ENCODE data around the gene AMN.

Gene AMN

DNA sequence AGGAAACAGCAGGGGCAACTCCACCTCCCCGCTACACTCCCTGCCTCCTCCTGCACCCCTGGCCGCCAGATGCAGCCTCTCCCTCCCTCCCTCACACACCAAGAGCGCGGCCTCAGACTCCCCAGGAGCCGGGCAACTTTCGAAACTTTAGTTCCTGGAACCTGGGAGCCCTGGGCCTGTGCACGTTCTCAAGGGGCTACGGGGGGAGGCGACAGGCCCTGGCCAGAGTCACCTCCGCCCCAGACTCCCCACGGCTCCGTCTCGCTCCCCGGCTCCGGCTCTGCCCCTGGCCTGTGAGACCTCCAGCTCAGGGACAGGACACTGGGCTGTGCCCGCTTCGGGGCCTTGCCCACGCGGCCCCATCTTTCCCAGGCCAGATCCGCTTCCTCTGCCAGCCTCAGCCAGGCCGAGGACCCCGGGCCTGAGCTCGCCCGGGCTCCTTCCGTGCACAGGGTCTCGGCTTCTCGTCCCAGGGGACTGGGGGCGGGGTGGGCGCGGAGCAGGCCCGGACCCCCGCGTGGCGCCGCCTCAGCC, 5.5 kb downstream of the AMN start:
- DNase-seq (ENCODE audit: low read depth, low spot score) = no peak

- peak; percentile 72 for DNase-seq (ENCODE audit: low read depth, low spot score)
Observed at GRCh38 chr14:102928412-102929240, 6.2 kb downstream of the AMN start.

DNA sequence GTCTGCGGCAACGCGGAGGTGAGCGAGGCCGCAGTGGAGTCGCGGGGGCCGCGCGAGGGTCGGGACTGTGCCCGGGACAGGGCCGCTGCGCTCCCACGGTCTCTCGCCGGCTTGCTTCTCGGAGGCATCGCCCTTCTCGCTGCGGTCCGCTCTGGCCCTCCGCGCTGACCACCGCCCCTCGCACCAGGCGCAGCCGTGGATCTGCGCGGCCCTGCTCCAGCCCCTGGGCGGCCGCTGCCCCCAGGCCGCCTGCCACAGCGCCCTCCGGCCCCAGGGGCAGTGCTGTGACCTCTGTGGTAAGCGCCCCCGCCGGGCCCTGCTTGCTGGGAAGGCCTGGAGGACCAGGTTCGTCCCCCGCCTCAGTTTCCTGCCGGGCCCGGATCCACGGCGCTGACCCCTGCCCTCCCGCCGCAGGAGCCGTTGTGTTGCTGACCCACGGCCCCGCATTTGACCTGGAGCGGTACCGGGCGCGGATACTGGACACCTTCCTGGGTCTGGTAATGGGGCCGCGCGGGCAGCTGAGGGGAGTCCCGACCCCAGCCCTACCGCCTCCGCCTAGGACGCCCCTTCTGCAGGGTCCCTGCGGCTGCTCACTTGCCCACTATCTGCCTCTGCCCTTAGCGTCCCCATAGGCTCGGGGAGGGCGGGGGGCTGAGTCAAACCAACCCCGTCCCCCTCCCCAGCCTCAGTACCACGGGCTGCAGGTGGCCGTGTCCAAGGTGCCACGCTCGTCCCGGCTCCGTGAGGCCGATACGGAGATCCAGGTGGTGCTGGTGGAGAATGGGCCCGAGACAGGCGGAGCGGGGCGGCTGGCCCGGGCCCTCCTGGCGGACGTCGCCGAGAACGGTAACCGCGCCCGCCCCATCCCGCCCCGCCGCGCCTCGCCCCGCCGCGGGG, 7.0 kb downstream of the AMN start:
- DNase-seq (ENCODE audit: low read depth, low spot score) = no peak

DNA sequence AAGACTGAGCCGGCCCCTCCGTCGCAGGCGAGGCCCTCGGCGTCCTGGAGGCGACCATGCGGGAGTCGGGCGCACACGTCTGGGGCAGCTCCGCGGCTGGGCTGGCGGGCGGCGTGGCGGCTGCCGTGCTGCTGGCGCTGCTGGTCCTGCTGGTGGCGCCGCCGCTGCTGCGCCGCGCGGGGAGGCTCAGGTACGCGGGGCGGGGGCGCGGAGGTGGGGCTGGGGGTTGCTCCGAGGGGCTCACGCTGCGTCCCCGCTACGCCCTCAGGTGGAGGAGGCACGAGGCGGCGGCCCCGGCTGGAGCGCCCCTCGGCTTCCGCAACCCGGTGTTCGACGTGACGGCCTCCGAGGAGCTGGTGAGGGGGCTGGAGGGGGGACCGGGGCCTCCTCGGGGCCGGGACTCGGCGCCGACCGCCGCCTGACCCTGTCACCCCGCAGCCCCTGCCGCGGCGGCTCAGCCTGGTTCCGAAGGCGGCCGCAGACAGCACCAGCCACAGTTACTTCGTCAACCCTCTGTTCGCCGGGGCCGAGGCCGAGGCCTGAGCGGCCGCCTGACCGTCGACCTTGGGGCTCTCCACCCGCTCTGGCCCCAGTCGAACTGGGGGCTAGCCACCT, 7.8 kb downstream of the AMN start:
- peak; percentile 42 for DNase-seq (ENCODE audit: low read depth, low spot score)

- peak; percentile 73 for DNase-seq (ENCODE audit: low read depth, low spot score)
Observed at GRCh38 chr14:102930753-102931579, 8.5 kb downstream of the AMN start.

DNA sequence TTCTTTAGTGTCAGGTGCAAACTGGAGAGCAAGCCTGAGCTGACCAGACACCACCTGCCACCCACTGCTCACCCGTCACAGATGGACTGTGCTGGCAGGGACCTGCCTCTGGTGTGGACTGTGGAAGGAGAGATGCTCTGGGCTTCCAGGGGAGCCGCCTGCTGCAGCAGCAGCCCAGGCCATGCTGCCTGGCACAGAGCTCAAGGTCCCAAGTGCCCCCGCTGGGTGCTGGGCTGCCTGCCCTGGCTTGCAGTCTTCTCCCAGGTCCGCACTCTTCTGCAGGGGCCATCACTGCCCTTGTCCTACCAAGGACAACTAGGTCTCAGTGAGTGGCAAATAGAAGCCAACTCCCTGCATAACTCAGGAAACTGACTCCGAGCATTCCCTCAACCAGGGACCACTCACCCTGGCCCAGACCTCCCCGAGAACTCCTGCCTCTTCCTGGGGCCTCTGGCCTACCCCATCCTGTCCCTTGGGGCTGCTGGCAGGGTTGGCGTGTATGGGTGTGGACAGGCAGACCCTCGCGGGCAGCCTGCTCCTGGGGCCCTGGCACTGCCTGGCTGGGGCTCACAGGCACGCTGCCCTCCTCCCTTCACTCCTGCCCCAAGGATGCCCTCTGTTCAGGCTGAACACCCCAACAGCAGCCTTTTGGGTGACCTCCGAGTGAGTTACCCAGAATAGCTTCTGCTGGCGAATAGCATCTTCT, 9.3 kb downstream of the AMN start:
- no peak for DNase-seq (ENCODE audit: low read depth, low spot score)

DNA sequence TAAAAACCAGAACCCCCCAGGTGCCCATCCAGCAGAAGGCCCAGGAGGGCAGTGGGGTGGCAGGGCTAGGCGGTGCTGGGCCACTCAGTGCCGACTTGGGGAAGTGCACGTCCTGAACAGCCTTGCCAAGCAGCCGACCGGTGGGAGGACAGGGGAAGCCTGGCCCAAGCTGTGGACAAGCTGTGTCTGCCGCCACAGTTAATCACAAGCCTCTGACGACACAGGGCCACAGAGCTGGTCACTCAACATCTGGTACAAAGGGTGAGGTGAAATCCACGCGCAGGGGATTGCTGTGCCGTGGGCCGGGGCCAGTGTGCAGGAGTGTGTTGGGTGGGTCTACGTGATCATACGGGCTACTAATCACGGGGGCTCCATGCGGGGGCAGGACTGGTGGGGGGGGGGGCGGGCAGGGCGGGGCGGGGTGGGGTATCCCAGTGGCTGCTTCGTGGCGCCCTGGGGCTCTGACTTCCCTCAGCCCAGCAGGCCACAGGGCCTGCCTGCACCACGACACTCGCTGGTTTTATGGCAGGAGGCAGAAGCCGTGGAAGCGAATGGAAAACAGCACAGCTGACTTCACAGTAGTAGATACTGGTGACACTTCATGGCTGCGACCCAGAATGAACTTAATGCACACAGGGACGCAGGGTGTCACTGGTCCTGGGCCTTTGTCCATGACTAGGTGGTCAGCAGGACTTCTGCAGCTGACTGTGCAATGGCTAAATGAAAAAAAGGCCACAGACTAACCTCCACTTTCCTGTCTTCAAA, 10.2 kb downstream of the AMN start:
- no peak for DNase-seq (ENCODE audit: low read depth, low spot score)

DNA sequence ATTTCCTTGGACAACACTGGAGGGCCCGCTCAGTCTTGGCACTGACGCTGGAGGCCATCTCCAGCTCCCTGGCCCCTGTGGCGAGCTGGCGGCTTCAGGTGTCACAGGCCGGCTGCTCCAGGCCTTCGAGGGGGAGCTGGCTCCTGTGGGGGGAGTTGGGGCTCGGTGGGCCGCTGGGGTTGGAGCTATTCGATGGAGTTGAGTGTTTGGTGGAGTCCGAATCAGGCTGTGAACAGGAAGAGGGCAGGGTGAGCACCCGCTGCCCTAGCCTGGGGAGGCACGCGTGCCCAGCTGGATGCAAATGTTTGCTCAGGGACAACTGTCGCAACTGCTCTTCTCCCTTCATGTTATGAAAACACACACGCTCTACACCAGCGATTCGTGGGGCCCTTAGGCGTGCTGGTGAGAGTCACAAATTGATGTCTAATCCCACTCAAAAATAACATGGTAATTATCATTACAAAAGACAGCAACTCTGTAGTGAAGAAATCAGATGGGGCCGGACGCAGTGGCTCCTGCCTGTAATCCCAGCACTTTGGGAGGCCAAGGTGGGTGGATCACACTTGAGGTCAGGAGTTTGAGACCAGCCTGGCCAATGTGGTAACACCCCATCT, 11.3 kb downstream of the AMN start:
- DNase-seq (ENCODE audit: low read depth, low spot score) = no peak

- DNase-seq (ENCODE audit: low read depth, low spot score) = no peak
Observed at GRCh38 chr14:102935756-102936155, 13.3 kb downstream of the AMN start.

DNA sequence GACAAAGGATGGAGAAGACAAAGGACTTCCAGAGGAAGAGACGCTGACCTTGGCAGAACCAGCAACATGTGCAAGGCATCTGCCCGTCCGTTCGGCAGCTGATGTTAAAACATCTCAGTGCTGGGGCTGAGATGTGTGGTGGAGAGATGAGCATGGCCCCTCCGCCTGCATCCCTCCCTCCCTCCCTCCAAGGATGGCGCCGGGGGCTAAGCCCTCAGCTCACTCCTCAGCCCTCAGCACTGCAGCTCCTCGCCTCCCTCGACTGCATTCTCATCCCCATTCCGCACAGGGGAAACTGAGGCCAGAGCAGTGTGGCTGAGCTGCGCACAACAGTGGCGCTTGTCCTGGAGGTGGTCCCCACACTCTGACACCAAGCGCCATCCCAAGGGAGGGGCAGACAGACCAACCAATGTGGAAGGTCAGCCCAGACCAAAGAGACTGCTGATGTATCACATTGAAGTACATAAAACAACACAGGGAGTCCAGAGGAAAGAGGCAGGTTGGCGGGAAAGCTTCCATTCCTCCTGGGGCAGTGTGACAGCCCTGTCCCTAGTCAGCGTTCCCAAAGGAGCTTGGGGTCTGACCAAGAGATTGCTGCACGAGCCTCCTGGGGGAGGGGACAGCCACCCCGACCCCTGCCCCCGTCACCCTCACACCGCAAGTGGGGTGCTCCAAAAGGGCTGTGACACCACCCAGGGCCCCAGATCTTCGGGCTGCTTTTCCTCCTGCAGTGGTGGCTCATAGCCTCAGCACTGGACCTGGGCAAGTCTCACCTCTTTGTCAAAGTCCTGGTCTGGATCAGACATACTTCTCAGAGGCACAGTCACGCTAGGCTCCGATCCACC, 15.1 kb downstream of the AMN start:
- no peak for DNase-seq (ENCODE audit: low read depth, low spot score)

DNA sequence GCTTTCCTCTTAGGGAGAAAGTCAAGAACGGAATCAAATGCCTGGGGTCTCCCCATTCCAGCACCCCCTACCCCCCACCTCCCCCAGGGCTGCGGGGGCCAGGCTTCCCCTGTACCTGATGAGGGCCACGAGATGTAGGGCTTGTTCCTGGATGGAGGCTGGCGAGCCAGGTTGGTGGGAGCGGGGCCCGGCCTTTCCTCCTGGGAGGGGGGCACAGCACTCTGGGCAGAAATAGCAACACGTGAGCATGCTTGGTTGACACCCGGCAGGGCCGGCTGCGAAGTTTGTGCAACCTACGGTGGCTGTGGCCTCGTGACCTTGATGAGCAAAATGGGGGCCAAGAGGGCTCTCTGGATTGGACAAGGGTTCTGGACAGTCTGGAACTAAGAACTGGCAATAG, 15.7 kb downstream of the AMN start:
- no peak for DNase-seq (ENCODE audit: low read depth, low spot score)

- no peak for DNase-seq (ENCODE audit: low read depth, low spot score)
Observed at GRCh38 chr14:102939329-102939728, 16.9 kb downstream of the AMN start.

DNA sequence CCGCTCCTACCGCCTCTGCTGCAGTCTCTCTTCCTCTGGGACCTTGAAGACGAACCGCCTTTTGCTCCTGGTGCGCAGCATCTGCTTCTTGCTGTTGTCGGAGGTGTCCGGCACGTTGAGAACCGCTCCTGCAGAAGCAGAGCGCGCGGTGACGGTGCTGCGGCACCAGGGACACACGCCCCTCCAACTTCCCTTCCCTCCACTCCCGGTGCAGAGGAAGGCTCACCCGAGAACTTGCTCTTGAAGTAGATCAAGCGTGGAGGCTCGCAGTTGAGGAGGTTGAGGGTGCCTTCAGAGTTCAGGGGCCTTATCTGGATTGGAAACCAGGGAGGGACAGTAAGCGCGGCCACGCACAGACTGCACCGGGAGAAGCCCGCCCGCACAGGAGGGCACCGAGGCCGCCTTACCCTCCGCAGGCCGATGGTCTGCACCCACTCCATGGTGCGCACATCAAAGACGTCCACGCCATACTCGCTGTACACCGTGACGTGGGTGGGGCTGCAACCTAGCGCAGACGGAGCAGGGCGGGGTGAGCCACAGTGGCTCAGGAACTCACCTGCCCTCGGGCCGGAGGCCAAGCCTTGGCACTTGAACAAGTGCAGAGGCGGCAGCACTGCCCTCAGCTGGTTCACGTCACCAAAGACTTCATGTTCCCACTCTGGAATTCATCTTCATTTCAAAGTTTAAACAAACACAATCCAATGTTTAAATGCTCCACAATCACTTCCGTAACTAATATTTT, 17.5 kb downstream of the AMN start:
- no peak for DNase-seq (ENCODE audit: low read depth, low spot score)

DNA sequence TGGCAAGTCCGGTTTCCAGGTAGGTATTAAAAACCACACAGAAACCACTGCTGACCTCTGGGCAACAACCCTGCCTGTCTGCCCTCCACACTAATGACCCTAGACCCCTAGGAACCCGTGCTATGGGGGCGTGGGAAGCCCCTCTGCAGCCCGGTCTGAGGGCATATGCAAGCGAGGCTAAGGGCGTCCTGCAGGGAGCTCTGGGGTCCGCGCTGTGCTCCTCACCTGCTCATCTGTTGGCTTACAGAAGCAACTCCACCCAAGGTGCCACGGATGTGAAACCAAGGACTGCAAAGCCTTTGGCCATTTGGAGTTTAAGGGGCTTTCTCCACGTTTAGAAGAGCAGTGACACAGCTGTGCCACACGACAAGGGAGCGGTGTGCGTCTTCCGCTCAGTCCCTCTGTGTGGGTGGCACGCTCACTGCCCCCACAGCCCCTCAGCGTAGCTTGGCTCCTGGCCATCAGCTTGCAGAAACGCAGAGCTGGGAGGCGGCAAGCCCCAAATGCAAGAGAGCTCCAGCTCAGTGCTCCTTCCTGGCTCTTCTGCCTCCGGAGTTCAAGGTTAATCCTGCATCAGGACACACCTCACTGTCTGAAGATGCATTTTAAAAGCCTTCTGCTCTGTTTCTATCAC, 18.4 kb downstream of the AMN start:
- no peak for DNase-seq (ENCODE audit: low read depth, low spot score)

GRCh38 chr14:102941419-102942011, 19.1 kb downstream of the AMN start:
- no peak for DNase-seq (ENCODE audit: low read depth, low spot score)

- no peak for DNase-seq (ENCODE audit: low read depth, low spot score)
Observed at GRCh38 chr14:102942069-102942468, 19.6 kb downstream of the AMN start.

- DNase-seq (ENCODE audit: low read depth, low spot score) = no peak
Observed at GRCh38 chr14:102943454-102943853, 21.0 kb downstream of the AMN start.

Measured in astrocyte of the hippocampus (primary cell).